Activated T-cell treated with anti-CD3 and anti-CD28 coated beads for 24 hours (primary cell): ENCODE measurements around the gene CC2D1A.

Source experiments
- DNase-seq: peaks from one replicate; pipeline ENCODE4 v3.0.0-alpha.2; 2020; ENCODE audit warnings: low read depth

The CC2D1A gene

GRCh38 chr19:13877303-13877702 lies 28.7 kb upstream of the CC2D1A start:
- no peak for DNase-seq

GRCh38 chr19:13880059-13881043 lies 25.6 kb upstream of the CC2D1A start:
- DNase-seq = peak; percentile 98

DNA sequence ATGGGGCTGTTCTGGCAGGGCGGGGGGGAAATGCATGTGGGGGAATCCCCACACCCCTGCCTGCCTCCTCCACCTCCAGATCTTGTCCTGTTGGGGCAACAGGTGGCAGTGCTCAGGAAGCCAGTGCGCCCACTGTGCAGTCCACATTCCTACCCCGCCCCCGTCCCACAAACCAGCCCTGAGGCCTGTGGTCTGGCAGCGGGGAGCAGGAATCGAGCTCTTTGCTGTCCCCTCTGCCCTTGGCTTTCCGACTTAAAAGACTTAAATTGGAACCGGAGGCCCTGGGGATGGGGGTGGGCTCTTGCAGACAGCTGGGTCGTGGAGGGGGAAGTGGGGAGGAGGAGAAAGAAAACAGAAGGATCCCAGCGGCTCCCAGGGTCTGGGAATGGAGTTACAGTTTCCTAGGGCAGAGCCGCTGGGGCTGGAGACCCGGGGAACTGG lies 24.7 kb upstream of the CC2D1A start:
- DNase-seq = no peak

GRCh38 chr19:13881692-13882418 lies 24.1 kb upstream of the CC2D1A start:
- DNase-seq = no peak

DNA sequence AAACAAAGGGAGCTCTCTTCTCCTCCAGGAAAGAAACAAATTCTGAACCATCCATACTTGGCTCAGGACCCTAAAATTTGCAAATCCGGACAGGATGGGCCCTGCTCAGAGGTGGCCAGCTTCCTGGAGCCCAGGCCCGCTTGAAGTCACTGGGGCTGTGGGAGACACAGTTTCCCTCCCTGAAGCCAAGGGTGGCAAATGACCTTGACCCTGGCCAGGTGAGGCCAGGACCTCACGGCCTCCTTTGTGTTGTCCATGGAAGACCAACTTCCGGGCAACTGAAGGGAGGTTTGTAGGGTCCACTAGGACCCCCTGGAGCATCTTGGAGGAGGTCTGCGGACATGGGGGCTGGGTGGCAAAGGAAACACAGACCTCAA lies 23.6 kb upstream of the CC2D1A start:
- DNase-seq = no peak

DNA sequence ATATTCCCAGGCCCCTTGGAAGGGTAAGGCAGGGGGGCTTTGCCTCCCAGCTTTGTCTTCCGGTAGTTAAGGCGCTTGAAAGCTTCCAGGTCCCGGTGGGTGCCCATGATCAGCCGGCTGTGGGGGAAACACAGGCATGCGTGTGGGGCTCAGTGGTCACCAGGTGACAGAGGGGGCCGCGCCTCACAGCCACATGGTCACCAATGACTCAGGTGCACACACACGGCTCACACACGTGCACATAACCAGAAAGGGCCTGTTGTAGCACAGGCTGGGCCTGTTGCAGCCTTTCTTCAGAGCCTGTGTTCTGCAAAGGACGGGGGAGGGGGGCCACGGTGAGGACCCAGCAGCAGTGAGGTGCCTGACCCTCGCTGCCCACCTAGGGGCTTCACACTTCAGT lies 23.2 kb upstream of the CC2D1A start:
- DNase-seq = no peak

- no peak for DNase-seq
Measured at GRCh38 chr19:13883516-13884064, 22.4 kb upstream of the CC2D1A start.

DNA sequence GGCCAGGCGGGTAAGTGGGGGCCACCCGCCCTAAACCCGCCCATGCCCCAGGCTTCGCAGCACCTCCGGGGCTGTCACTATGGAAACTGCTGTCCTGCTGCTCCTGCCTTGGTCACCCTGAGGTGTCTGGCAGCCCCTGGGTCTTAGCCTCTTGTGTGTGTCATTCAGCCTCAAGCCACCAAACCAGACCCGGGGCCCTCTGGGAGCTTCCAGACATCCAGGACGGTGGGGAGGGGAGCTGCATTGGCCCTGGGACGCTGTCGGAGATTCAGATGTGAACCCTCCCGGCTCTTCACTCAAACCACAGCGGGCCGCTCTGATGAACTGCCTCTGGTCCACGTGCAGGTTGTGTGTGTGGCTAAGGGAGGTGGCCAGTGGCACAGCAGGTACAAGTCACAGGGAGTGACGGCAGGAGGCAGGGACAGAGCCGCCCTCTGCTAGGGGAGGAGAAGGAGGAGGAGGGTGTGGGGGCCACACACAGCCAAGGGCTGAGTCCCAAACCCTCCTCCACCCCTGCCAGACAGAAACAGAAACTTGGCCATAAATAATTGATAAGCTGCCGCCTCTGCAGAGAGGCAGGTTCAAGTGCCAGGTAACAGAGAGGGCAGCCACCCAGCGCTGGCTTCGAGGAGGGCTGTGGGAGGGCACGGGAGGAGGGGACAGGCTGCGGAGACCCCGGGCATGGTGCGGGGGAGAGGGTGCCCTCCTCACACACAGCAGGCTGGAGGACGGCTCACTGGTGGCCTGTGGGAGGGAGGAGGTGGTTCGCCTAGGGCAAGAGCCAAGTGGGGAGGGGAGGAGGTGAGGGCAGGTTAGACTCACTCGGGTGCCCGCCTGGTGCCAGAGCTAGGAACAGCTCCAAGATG lies 21.0 kb upstream of the CC2D1A start:
- no peak for DNase-seq

DNA sequence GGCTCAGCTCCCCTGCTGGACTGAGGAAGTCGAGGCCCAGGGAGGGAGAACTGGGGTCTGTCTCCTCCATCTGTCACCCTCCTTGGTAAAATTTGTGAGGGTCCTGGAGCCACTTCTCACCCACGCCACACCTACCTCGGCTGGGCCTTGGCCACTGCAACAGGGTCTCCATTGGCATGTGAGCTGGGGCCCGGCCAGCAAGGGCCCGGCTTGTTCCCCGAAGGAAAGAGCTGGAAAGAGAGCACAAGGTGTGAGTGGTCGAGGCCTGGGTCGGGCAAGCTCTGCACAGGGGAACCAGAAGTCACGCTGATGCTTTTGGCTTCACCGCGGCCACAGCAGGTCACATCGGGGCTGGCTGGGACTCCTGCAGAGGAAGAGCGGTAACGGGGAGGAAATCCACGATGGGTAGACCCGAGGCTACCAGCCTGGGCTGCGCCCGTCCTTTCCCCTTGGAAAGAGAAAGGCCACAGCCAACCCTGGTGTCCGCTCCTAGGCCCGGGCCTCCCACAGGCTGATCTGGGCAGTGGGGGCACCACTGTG lies 20.1 kb upstream of the CC2D1A start:
- DNase-seq = no peak

GRCh38 chr19:13887018-13887436 lies 19.0 kb upstream of the CC2D1A start:
- no peak for DNase-seq

- no peak for DNase-seq
Measured at GRCh38 chr19:13887517-13887916, 18.5 kb upstream of the CC2D1A start.

GRCh38 chr19:13888281-13888680 lies 17.7 kb upstream of the CC2D1A start:
- no peak for DNase-seq

- DNase-seq = no peak
Measured at GRCh38 chr19:13890136-13890535, 15.9 kb upstream of the CC2D1A start.

DNA sequence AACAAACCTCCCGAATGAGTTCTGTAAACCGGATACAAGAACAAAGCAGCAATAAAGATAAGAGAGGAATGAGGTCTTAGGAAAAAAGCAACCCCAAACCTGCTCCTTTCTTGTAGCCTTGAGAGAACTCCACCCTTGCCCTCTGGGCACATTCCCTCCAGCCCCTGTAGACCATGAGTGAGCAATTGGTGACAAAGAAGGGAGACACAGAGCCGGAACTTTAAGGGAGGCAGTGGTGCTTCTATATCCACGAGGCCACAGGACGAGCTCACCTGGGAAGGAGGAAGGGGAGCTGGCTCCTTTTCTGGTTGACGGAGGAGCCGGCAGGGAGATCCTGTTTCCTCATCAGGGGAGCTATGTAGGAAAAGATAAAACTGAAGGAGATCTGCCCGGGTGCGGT lies 13.1 kb upstream of the CC2D1A start:
- DNase-seq = no peak

DNA sequence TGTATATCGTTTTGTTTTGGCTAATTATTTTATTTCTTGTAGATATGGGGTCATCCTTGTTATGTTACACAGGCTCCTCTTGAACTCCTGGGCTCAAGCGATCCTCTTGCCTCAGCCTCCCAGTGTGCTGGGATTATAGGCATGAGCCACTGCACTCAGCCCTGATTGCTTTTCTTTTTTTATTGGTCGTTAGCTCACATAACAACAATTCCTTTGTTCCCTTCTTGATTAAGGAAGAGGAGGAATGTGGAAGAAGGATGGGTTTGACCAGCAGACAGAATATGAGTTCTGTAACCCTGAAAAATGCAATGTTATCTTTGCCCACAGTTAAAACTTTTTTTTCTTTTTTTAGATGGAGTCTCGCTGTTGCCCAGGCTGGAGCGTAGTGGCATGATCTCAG lies 11.4 kb upstream of the CC2D1A start:
- DNase-seq = no peak

DNA sequence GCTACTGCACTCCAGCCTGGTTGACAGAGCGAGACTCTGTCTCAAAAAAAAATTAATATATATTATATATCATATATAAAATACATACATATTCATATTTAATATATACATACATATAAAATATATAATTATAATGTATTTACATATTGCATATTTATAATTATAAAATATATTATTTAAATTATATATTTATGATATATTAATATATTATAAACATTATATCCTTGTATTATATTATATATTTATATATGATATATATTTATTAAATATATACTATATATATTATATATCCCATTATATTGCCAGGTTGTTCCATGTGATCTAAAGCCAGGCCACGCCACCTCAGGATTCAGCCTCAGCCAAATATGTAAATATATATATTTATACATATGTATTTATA lies 9.8 kb upstream of the CC2D1A start:
- DNase-seq = no peak

- DNase-seq = no peak
Measured at GRCh38 chr19:13899393-13899792, 6.6 kb upstream of the CC2D1A start.

DNA sequence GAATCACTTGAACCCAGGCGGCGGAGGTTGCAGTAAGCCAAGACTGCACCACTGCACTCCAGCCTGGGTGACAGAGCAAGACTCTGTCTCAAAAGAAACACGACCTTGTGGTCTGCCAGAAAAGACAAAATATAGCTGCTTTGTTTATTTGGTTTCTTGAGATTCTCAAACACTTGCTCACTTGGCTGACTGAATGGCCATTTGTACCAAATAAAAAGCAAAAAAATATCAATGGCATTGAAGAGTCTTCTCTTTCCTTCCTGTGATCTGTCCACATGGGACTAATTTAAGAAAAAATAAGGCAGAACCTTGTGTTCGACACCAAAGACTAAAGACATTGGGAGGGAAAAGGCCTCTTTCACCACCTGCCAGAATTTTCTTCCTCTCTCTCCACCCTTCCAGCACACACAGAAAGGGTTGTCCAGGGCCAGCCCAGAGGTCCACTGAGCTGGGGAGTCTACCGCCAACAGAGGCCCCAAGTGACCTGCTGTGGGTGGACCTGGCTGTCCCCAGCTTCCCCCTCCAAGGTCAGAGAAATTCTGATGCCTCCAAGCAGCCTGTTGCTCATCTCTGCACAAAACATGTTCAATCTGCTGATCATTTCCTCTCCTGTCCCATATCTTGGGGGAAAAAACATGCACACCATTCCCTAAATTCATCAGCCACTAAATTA lies 6.0 kb upstream of the CC2D1A start:
- DNase-seq = no peak

- no peak for DNase-seq
Measured at GRCh38 chr19:13902993-13903555, 2.9 kb upstream of the CC2D1A start.

- DNase-seq = no peak
Measured at GRCh38 chr19:13906521-13906904, 512 bp downstream of the CC2D1A start.

GRCh38 chr19:13906910-13907309 lies 909 bp downstream of the CC2D1A start:
- no peak for DNase-seq
